GM23248 (cell line): Measurements from ENCODE around the gene PSMB7.

Source experiments
- EZH2 ChIP-seq: fragments of 200-600 bp; sonication (generic); IDR thresholded peaks from 2 replicates; pipeline ENCODE4 v1.6.1; 2018; ENCODE audit warnings: antibody characterized with exemption, mild to moderate bottlenecking; ENCODE audit not compliant: insufficient read depth, poor library complexity, severe bottlenecking
- EZH2phosphoT487 ChIP-seq: fragments of 200-600 bp; sonication (generic); IDR thresholded peaks from 2 replicates; pipeline ENCODE4 v1.6.1; 2018; ENCODE audit warnings: antibody characterized with exemption, moderate library complexity, mild to moderate bottlenecking, low read depth; ENCODE audit not compliant: insufficient read depth

DNA sequence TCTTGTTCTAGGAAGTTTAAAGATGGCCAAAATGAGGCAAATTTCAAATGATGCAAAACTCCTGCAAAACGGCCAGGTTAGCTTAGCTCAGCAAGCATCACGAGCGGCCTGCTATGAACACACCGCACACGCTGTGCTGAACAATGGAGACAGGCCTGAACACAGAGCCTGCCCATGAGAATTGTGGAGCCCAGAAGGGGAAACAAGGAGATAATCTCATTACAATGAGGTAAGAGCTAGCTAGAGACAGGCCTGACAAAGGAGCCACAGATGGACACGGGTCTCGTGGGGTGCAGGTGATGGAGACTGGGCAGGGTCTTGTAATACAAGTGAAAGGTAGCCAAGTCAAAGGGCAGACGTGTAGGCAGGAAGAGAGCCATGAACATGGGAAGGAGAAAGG, 50.2 kb downstream of the PSMB7 start:
- no peak for TF ChIP-seq EZH2
- TF ChIP-seq EZH2phosphoT487: no peak
